H7 (cell line): ENCODE data around the gene PARK7. TPM values are rescaled to one million over a fixed set of nuclear protein-coding genes. Genes with fewer than 3 reads are reported as not detected.
"Not testable (repeated sequence)": the region's sequence is repeated elsewhere in the genome, so short reads cannot be mapped to it uniquely, and the experiment has no call there.

Experiments
- DNase-seq: peaks from one replicate; pipeline ENCODE4 v3.0.0; 2012
- H3K27me3 ChIP-seq: 2 replicates; pipeline ENCODE4 v1.6.0; 2011; ENCODE audit warnings: mild to moderate bottlenecking, low read length; ENCODE audit not compliant: control insufficient read depth, insufficient read depth
- H3K36me3 ChIP-seq: replicated peaks from 2 replicates; pipeline ENCODE4 v1.5.1; 2011; ENCODE audit warnings: low read length; ENCODE audit not compliant: control insufficient read depth, insufficient read depth
- H3K4me3 ChIP-seq: 2 replicates; pipeline ENCODE4 v1.5.1; 2011; ENCODE audit warnings: low read depth, mild to moderate bottlenecking, control low read depth, low read length, moderate library complexity; ENCODE audit not compliant: insufficient read depth
- total RNA-seq: library from RNA; depleted of rRNA; stranded (reverse); fragments of >200 nt; shearing (Covaris generic); gene quantifications from 2 replicates; pipeline ENCODE4 v1.2.3, GENCODE V29; 2014; rRNA removed

PARK7 gene
- total RNA-seq: 298 and 323 TPM in 2 replicates

DNA sequence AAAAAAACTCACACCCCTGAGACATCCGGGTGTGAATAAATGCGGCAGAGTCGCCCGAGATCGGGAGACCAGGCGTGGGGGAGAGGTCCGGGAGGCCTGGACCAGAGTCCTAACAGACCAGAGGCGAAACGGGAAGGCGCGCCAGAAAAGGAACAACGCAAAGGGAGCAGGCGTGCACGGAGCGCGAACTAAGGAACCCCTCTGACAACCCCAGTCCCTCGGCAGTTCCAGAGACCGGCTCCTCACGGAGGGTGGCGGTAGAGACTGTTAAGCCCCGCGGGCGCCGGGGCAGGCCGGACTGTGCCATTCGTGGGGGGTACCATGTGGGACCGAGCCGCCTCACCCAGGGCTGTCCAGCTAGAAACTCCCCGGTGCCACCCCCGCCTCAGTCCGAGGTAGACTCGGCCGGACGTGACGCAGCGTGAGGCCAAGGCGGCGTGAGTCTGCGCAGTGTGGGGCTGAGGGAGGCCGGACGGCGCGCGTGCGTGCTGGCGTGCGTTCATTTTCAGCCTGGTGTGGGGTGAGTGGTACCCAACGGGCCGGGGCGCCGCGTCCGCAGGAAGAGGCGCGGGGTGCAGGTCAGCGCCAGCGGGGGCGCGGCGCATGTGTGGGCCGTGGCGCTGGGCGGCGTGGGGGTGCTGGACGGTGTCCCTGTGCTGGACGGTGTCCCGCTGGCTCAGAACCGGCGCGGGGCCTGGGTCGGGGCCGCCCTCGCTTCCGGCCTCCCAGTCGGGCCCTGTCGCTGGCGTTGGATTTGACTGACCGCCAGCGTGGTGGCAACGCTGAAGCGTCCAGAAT, at the start of gene PARK7:
PARK7 (plus strand) TSS at position 496 of the 798 bp plus-strand sequence. CDS start 1,075 bp downstream, outside the sequence.
- H3K36me3 ChIP-seq: peaks cover 18% of the 10 kb centered on the region
- peak within 1 kb of the TSS; percentile 97 for H3K4me3 ChIP-seq
- H3K27me3 ChIP-seq: no peaks in the 10 kb centered on the region
- peak; percentile 99 for DNase-seq

DNA sequence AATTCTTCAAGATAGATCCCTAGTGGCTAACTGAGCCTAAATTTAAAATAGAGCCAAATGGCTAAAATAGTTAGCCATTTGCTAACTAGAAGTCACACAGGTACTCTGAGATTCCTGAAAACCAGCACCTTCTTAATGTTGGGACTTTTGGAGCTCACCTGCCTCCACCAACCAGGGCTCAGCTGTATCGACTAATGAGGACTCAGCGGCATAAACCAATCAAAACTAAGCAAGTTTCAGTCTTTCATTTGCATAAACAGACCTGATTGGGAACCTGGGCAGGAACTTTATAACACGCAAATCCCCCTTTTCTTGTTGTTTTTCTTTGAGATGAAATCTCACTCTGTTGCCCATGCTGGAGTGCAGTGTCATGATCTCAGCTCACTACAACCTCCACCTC, 49.4 kb upstream of the PARK7 start:
- H3K4me3 ChIP-seq: no peak overlapping the region
- H3K27me3 ChIP-seq: no peaks in the 10 kb centered on the region
- no peaks in the 10 kb centered on the region for H3K36me3 ChIP-seq
- DNase-seq: no peak

DNA sequence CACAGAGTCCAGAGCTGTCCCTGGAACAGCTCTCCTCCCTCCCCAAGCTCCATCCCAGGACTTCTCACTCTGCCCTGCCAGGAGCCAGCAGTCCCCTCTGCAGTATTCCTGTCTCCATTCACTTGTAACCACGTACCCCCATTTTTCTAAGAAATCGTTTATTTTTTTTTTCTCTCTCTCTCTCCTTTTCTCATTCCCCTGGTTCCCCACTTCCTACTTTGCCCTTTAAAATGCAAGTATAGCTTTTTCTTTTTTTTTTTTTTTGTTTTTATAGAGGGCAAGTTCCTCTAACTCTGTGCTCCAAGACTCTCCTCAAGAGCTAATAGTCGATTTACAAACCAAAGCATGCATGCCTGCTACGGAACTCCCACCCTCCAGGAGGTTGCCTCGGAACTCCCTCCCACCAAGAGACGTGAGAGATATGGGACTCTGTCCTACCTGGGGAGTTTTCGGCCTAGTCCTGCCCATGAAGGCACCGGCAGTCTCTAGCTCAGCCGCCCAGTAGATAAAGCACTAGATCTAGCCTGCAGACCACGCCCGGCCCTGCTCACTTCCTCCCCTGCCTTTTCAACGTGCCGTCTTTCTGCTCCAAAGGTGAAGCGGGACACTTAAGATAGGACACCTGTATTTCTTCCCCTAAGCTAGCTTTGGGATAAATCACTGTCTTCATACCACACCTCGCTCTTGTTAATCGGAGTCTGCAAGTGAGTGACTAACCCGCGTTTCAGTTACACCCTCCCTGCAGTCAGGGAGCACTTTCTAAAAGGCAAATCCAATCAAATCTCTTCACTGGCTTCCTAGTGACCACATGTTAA, 48.6 kb upstream of the PARK7 start:
- H3K36me3 ChIP-seq: no peaks in the 10 kb centered on the region
- H3K27me3 ChIP-seq: no peaks in the 10 kb centered on the region
- H3K4me3 ChIP-seq: peak overlapping the region; percentile 26
- DNase-seq: peak; percentile 25

DNA sequence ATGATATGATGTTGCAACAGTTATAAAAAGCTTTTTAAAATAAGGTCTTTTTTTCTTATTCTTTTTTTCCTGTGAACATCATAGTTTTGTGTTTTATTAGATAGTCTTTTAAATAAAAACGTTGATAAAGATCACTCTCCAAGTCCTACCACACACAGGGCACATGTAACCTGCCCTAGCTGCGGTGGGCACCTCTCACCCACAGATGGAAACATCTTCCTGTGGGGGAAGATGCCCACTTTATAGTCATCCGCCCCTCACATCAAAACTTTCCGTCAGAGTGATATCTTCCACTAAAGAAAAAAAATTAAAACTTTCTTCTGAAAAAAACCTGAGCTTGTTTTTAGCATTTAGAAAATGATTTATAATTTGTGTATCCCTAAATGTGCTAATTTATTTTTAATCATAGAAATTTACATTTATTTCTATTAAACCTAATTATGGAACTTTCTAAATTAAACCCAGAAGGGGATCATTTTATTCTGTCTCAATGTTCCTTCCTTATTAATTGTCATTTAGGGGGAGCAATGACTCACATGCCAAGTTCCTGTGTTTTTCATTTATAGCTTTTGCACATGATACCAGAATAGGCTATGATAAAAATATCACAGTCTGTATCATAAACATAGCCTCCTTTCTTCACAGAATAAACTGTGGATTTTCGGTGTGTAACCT, 45.5 kb upstream of the PARK7 start:
- H3K27me3 ChIP-seq: no peaks in the 10 kb centered on the region
- H3K4me3 ChIP-seq: no peak overlapping the region
- DNase-seq: no peak
- no peaks in the 10 kb centered on the region for H3K36me3 ChIP-seq

DNA sequence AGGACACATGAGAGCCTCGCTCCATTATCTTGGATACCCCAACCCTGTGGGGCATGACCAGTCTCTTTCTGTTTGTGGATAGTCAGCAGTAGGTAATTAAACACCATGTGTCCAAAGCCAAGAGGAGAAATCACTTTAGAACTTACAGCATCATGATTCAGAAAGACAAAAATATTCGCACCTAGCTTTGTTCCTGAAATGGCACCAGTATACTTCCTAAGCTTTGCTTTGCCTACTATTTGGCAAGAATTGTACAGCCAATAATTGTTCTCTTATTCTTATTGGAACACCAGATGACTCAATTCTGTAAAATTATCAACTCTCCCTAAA, 45.0 kb upstream of the PARK7 start:
- H3K27me3 ChIP-seq: no peaks in the 10 kb centered on the region
- H3K36me3 ChIP-seq: no peaks in the 10 kb centered on the region
- no peak overlapping the region for H3K4me3 ChIP-seq
- DNase-seq: no peak

DNA sequence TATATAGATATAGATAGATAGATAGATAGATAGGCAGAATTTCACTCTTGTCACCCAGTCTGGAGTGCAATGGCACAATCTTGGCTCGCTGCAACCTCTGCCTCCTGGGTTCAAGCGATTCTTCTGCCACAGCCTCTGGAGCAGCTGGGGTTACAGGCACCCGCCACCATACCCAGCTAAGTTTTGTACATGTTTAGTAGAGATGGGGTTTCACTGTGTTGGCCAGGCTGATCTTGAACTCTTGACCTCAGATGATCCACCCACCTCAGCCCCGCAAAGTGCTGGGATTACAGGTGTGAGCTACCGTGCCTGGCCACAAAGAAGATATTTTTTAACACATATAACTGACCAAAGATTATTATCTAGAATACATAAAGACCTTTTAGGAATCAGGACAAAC, 43.5 kb upstream of the PARK7 start:
- H3K36me3 ChIP-seq, DNase-seq: not testable (repeated sequence)

DNA sequence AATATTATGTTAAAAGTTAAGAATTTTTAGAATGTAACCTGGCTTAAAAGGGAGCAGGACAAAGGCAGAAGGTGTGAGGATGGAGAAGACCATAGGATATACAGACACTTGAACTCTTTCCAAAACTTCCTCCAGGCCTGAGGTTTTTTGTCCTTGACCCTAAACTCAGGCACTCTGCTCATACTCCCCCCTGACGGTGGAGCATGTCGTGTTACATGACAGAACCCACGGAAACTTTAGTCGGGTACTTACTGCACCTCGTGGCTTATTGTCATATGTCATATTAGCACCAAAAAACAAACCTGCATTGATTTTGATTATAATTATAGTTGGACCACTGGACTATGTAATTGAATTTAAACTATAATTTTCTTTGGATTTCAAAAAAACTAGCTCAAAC, 41.6 kb upstream of the PARK7 start:
- no peak overlapping the region for H3K4me3 ChIP-seq

More for the DNA sequence above, 43.5 kb upstream of the PARK7 start:
- not testable (repeated sequence) for H3K27me3 ChIP-seq, H3K4me3 ChIP-seq

DNA sequence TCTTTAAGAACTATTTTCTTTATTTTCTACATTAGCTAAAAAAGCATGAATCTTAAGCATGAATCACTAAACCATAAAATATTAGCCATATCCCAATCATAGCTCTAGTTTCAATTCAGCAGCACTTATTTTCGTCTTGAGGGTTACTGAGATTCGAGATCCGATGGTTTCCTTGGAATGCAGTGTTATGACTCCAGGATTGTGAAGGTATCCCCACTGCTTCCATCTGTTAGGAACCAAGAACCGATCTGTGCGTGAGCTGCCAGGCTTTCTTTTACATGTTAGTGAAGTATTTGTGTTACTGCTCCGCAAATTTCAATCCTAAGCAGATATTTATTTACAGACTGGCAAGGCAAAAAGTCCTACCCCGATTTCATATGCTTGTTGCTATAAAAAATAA, 39.7 kb upstream of the PARK7 start:
- no peaks in the 10 kb centered on the region for H3K27me3 ChIP-seq
- DNase-seq: no peak
- H3K36me3 ChIP-seq: no peaks in the 10 kb centered on the region
- H3K4me3 ChIP-seq: no peak overlapping the region

More for the DNA sequence above, 41.6 kb upstream of the PARK7 start:
- no peaks in the 10 kb centered on the region for H3K27me3 ChIP-seq
- DNase-seq: no peak
- no peaks in the 10 kb centered on the region for H3K36me3 ChIP-seq

DNA sequence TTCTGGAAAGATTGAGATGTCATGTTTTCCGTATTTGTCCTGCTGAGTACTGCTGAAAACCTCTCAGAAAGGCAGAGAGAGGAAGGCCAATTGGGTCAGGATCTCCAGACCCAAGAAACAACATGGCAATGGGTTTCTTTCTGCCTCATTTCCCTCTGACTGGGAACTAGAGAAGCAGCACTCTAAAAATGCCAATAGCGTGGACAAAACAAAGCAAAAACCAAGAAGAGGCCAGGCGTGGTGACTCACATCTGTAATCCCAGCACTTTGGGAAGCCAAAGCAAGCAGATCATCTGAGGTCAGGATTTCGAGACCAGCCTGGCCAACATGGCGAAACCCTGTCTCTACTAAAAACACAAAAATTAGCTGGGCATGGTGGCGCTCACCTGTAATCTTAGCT, 39.2 kb upstream of the PARK7 start:
- no peak overlapping the region for H3K4me3 ChIP-seq
- no peaks in the 10 kb centered on the region for H3K27me3 ChIP-seq
- no peak for DNase-seq

DNA sequence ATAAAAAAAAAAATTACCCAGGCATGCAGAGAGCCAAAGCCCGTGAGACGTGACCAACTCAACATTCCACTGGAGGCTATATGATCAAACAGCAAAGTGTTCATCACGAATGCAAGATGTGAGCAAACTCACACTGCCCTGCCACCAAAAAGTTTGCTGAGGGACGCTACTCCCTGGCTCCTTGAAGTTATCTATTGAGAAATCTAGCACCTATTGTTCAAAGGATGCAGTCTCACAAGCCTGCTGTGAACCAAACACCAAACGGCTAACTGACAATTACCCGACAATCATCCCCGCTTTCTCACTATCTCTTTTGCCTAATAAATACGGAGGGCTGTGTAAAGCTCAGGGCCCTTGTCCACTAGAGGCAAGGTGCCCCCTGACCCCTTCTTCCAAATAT, 34.5 kb upstream of the PARK7 start:
- DNase-seq: not testable (repeated sequence)

More for the DNA sequence above, 39.2 kb upstream of the PARK7 start:
- no peaks in the 10 kb centered on the region for H3K36me3 ChIP-seq

DNA sequence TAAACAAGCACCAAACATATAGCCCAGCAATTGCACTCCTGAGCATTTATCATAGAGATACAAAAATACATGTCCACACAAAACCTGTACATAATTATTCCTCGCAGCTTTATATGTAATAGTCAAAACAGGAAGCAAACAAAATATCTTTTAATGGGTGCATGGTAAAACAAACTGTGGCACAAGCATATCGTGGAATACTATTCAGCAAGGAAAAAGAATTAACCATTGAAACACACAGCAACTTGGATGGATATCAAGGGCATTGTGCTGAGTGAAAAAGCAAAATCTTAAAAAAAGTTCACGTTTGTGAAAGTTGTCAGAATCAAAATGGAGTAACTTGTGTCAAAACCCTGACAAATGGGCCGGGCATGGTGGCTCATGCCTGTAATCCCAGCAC, 33.3 kb upstream of the PARK7 start:
- Histone ChIP-seq H3K4me3 (no peak overlapping the region), H3K27me3 (no peaks in the 10 kb centered on the region; the same call in 1 of the 2 replicates), H3K36me3 (no peaks in the 10 kb centered on the region)
- no peak for DNase-seq

More for the DNA sequence above, 34.5 kb upstream of the PARK7 start:
- H3K4me3 ChIP-seq, H3K27me3 ChIP-seq, H3K36me3 ChIP-seq: not testable (repeated sequence)

DNA sequence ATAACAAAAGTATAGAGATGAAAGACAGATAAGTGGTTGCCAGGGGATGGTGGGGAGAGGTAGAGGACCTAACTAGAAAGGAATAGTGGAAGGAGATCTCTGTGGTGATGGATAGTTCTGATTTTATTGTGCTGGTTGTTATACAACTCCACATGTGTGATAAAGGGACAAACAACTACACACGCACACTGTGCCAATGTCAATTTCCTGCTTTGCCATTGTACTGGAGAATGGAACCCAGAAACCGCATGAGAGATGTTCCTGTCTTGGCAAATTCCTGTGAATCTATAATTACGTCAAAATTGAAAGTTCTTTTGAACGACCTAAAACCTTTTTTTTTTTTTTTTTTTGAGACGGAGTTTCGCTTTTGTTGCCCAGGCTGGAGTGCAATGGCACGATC, 31.9 kb upstream of the PARK7 start:
- DNase-seq: no peak
- Histone ChIP-seq H3K27me3 (no peaks in the 10 kb centered on the region; the same call in 1 of the 2 replicates), H3K4me3 (no peak overlapping the region), H3K36me3 (no peaks in the 10 kb centered on the region)

DNA sequence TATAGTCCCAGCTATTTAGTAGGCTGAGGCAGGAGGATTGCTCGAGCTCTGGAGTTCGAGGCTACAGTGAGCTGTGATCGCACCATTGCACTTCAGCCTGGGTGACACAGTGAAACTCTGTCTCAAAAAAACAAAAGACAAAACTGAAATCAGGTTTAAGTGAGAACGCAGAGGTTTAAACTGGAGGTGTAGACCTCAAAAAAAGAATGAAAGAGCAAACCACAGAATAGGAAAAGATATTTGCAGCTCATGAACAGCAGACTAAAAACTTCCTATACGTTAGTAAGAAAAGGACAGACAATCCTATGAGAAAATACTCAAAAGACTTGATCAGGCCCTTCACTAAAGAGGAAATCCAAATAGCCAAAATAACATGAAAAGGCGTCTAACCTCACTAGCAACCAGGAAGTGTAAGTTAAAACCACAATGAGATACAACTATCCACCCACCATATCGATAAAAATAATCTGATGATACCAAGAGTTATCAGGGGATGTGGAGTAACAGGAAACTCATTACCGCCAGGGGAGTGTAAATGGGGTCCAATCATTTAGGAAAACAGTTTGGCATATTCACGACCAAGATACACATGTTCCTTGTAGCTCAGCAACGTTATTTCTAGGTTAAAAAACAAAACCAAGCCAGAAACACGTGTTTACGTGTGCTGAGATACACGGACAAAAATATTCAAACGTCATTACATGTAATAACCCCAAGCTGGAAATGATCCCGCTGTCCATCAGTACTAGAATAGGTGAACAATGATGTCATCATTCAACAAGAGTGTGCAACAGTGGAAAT, 30.7 kb upstream of the PARK7 start:
- Histone ChIP-seq H3K4me3 (no peak overlapping the region), H3K36me3 (no peaks in the 10 kb centered on the region), H3K27me3 (no peaks in the 10 kb centered on the region; the same call in 1 of the 2 replicates)
- no peak for DNase-seq

DNA sequence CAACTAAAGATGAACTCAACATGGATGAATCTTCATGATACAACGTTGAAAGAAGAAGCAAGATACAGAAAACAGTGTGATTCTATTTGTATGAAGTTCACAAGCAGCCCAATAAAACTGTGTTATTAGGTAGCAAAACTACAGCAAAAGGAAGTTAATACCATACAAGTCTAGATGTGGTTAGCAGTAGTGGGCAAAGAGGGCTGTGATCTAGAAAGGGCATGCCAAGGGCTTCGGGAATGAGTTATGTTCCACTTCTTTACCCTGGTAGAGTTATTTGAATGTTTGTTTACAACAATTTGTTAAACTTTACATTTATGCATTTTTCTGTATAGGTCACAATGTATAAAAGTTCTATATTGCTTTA, 30.1 kb upstream of the PARK7 start:
- H3K36me3 ChIP-seq: no peaks in the 10 kb centered on the region
- no peaks in the 10 kb centered on the region; the same call in 1 of the 2 replicates for H3K27me3 ChIP-seq
- DNase-seq: no peak
- H3K4me3 ChIP-seq: no peak overlapping the region
